SK-N-DZ (cell line): ENCODE results near the gene ALK.

Experiments
- DNase-seq: peaks from one replicate; pipeline ENCODE4 v3.0.0-alpha.2; 2015; ENCODE audit warnings: low spot score

Gene ALK

DNA sequence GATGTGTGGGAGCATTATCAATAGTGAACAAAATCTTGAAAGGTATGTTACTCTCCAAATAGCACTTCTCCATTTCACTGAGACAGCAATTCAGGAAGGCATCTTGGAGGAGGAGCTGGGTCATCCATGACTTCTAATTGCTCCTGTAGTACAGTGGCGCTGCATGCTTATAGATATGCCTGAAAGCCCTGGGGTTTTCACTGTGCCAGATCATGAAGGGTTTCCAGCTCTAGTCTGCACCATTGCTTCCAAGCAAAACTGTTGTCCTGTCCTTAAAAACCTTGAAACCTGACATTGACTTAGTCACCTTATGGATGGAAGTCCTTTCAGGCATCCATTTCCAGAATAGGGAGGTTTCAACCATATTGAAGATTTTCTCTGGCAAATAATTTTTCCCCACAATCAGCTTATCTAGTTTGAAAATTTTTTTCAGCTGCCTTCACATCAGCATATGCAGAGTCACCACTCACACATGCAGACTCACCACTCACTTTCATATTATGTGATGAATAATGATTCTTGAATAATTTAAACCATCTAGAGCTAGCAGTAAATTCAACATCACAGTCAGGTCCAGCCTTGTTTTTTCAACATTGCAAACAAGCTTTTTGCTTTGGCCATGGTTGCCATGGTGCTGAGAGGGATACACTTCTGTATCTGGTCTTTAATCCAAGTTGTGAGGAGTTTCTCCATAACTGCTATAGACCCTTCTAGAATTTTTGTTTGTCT is 509.0 kb downstream of the ALK start:
- DNase-seq: no peak

- no peak for DNase-seq
Observed at GRCh38 chr2:29405707-29406106, 515.7 kb downstream of the ALK start.

- no peak for DNase-seq
Observed at GRCh38 chr2:29405266-29405665, 516.1 kb downstream of the ALK start.

GRCh38 chr2:29401994-29402393 is 519.4 kb downstream of the ALK start:
- no peak for DNase-seq

- no peak for DNase-seq
Observed at GRCh38 chr2:29400930-29401653, 520.3 kb downstream of the ALK start.

GRCh38 chr2:29398384-29399237 is 522.8 kb downstream of the ALK start:
- DNase-seq: peak; percentile 24

- DNase-seq: no peak
Observed at GRCh38 chr2:29397713-29398112, 523.7 kb downstream of the ALK start.

DNA sequence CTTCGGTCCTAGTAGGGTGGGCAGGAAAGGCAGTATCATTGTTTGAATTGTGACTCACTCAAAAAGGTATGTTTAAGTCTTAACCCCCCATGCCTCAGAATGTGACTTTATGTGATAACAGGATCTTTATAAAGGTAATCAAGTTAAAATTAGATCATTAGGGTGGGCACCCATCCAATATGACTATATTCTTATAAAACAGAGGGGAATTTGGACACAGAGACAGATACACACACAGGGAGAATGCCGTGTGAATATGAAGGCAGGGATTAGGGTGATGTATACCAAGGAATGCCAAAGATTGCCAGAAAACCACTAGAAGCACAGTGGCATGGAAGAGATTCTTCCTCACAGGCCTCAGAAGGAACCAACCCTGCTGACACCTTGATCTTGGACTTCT is 524.3 kb downstream of the ALK start:
- DNase-seq: no peak

- no peak for DNase-seq
Observed at GRCh38 chr2:29394981-29395350, 526.4 kb downstream of the ALK start.

DNA sequence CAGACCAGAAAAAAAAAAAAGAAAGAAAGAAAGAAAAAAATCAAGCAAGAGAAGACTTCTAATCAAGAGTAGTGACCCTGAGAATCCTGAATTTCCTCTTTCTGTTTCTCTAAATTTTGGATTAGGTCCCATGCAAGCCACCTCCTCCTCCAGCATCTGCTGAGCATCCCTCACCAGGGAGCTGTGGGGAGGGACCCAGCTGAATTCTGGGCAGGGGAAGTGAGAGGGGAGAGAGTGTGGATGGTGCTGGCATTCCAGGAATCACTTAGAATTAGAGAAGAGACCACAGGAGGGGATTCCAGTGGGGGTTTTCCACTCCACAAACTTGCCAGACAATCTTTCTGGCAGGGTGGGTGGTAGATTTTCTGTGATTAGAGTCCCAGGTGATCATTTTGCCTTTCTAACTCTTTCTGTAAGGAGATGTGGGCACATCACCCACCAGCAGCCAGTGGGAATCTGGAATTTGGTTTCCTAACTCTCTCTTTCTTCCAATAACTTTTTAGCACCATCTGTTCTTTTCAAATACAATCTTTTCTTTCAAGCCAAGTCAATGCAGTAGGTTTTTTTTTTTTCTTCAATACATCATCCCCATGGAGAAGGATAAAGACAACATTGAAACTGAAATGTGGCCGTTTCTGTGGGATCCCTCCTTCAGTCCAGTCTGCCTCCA is 526.9 kb downstream of the ALK start:
- DNase-seq: no peak

DNA sequence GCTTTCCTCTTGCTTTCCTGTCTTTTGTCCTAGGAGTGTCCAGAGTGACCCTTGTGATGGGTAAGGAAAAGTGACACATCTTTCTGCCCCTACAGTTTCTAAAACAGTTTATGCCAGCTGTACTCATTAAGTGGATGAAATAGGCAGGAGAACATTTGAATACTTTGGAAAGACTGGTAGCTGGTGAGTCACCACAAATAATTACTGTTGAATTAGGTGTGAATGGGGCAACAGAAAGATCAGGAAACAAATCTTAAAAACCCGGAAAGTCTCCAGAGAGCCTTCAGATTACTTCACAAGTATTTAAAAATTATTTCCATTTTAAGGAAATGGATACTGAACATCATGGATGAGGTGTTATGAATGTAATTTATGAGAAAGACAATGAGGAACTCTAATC is 527.7 kb downstream of the ALK start:
- DNase-seq: no peak

DNA sequence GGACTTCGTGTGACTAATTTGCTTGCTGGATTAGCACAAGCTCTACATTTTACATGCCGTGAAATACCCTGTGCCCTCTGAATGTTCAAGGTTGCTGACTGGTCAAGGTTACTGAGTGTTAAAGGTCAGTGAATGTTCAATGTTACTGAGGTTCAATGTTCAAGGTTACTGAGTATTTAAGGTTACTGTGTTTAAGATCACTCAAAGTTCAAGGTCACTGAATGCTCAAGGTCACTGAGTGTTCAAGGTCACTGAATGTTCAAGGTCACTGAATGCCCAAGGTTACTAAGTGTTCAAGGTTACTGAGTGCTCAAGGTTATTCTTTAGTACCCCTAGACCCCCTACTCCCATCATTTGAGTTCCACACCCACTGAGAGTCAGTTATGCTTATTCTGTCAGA is 528.6 kb downstream of the ALK start:
- DNase-seq: no peak

DNA sequence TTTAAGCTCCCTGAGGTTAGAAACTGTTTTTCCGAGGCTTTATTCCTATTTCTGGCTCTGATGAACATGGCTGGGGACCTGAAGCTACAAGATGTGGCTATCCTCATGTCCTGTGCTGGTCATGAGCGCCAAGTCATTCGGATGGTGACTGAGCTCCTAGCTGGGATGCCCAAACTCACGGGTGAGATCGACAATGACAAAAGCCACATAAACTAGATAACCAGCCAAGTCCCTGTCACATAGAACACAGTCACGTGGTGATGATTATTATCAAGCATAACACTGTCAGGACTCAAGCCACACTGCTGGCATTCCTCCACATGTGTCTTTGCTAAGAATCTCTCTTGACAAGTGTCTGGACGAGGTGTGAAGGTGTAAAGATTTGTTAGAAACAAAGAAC is 531.2 kb downstream of the ALK start:
- DNase-seq: no peak

GRCh38 chr2:29389686-29390085 is 531.7 kb downstream of the ALK start:
- no peak for DNase-seq

GRCh38 chr2:29388071-29388470 is 533.3 kb downstream of the ALK start:
- no peak for DNase-seq

DNA sequence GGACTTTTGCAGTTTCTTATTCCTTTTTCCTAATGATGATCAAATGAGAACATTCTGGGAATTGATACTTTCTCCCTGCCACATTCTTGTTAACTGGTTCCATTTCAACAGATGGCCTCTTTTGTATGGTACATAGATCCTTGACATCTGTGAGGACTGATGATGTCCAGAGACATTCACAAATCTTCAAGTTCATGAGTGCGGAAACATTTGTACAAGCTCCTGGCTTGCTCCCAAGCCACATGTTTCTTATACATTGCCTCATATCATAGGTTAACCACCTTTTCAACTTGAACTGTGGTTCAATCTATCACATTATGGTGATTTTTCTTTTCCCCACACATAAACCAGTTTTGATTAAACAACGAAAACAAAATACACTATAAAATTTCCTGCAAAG is 538.9 kb downstream of the ALK start:
- DNase-seq: no peak

GRCh38 chr2:29377788-29378187 is 543.6 kb downstream of the ALK start:
- DNase-seq: no peak

GRCh38 chr2:29376541-29376940 is 544.8 kb downstream of the ALK start:
- no peak for DNase-seq

GRCh38 chr2:29375843-29376242 is 545.5 kb downstream of the ALK start:
- no peak for DNase-seq

DNA sequence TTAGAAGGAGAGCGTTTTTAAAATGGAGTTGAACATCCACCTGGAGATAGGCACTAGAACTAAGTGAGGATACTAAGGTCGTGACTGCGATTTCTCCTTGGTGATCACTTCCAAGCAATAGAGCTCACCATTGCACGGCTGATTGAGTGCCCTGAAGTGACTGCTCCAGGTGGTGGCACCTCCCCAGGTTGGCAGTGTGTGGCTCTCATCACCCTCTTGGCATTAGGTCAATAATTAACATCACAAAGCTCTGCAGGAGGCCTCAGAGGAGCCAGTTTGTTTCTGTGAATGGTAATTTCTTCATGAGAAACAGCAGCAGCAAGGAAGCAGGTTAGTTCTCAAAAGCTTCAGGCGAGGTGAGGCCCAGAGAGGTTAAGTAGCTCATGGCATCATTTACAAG is 546.6 kb downstream of the ALK start:
- DNase-seq: no peak

DNA sequence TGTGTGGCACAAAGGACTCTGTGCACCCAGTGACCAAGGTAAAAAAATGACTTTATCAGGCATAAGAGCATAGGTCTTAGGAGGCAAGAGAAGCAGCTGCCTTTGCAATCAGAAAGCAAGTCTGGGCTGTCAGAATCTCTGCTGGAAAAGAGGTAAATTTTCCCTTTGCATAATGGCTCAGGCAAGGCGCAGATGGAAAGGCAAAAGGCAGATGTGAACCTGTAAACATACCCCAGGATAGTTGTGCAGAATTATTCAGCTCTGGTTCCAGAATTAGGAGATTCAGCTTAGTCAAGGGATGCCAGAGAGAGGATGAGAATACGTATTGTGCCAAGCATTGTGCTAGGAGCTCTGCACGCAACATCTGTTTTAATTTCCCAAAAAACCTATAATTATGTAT is 547.5 kb downstream of the ALK start:
- no peak for DNase-seq

DNA sequence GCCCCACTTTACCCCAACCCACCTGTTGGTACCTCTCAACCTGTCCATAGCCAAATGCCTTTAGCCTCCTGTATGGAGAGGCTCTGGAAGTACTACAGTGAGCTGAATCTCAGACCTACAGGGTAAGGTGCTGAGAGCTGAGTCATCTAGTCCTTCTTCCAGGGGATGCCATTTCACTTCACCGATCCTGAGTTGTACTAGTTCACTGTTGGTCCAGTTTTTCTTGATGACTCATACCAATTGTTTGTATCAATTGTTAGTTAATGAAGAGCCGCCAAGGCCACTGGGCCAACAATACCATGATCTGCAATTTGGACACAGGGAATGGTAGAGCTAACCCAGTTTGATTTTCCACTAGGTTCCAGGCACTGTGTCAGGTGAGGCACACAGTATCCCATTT is 549.2 kb downstream of the ALK start:
- DNase-seq: no peak
